GM21367 (cell line): ENCODE data around the gene TUBAL3.
"Not testable (repeated sequence)": the region's sequence is repeated elsewhere in the genome, so short reads cannot be mapped to it uniquely, and the experiment has no call there.

ENCODE experiments used
- ATAC-seq: cut with Tn5 transposase; IDR thresholded peaks from one replicate; pipeline ENCODE4 v1.9.1; 2021; ENCODE audit not compliant: unreplicated experiment

TUBAL3 gene

GRCh38 chr10:5381187-5381586 is 23.4 kb downstream of the TUBAL3 start:
- no peak for ATAC-seq

- not testable (repeated sequence) for ATAC-seq
These were observed 24.2 kb downstream of the TUBAL3 start for GRCh38 chr10:5380395-5380794.

GRCh38 chr10:5379202-5379601 is 25.4 kb downstream of the TUBAL3 start:
- ATAC-seq: not testable (repeated sequence)

- ATAC-seq: no peak
These were observed 28.2 kb downstream of the TUBAL3 start for GRCh38 chr10:5376450-5376849.

- ATAC-seq: no peak
These were observed 30.6 kb downstream of the TUBAL3 start for GRCh38 chr10:5373891-5374611.

GRCh38 chr10:5373307-5373706 is 31.3 kb downstream of the TUBAL3 start:
- no peak for ATAC-seq

- ATAC-seq: no peak
These were observed 33.9 kb downstream of the TUBAL3 start for GRCh38 chr10:5370493-5371352.

- no peak for ATAC-seq
These were observed 35.1 kb downstream of the TUBAL3 start for GRCh38 chr10:5369362-5370158.

- no peak for ATAC-seq
These were observed 38.7 kb downstream of the TUBAL3 start for GRCh38 chr10:5365928-5366327.

- ATAC-seq: no peak
These were observed 39.7 kb downstream of the TUBAL3 start, which contains the start of gene UCN3 for GRCh38 chr10:5364890-5365338. UCN3 (plus strand) TSS chr10:5364966; CDS start chr10:5373721, 8,755 bp downstream.

GRCh38 chr10:5364374-5364773 is 40.3 kb downstream of the TUBAL3 start:
- ATAC-seq: no peak

GRCh38 chr10:5362873-5363272 is 41.8 kb downstream of the TUBAL3 start:
- no peak for ATAC-seq

- ATAC-seq: no peak
These were observed 42.7 kb downstream of the TUBAL3 start for GRCh38 chr10:5361966-5362365.

GRCh38 chr10:5360318-5360915 is 44.2 kb downstream of the TUBAL3 start:
- no peak for ATAC-seq

GRCh38 chr10:5356302-5356763 is 48.3 kb downstream of the TUBAL3 start:
- no peak for ATAC-seq

GRCh38 chr10:5355594-5356301 is 48.9 kb downstream of the TUBAL3 start:
- ATAC-seq: no peak

- ATAC-seq: peak; percentile 58
These were observed 50.6 kb downstream of the TUBAL3 start for GRCh38 chr10:5354068-5354467.

- no peak for ATAC-seq
These were observed 55.3 kb downstream of the TUBAL3 start for GRCh38 chr10:5349362-5349761.

- ATAC-seq: no peak
These were observed 57.7 kb downstream of the TUBAL3 start for GRCh38 chr10:5346881-5347280.

GRCh38 chr10:5344746-5345145 is 59.9 kb downstream of the TUBAL3 start:
- ATAC-seq: no peak
